Activated CD4-positive, CD25-positive, alpha-beta regulatory T cell treated with anti-CD3 and anti-CD28 coated beads, Interleukin-2, amount 50 U/mL, for 24 hours (primary cell): ENCODE data around the gene KIAA0586.
A peak's percentile ranks its signal among the peaks of the same experiment; 100 is the strongest.
"Not testable (repeated sequence)": the region's sequence is repeated elsewhere in the genome, so short reads cannot be mapped to it uniquely, and the experiment has no call there.

Experiments used
- ATAC-seq, 2 donors: fragments of 150-1000 bp; cut with Tn5 transposase; one replicate each; pipeline ENCODE4 v1.10.0; 2021; ENCODE audit warnings: mild to moderate bottlenecking in 1 of 2, moderate library complexity in 1 of 2

The KIAA0586 gene

GRCh38 chr14:58553959-58554358 is 126.4 kb downstream of the KIAA0586 start:
- ATAC-seq = no peak

- ATAC-seq = no peak
Observed at GRCh38 chr14:58555647-58556046, 128.1 kb downstream of the KIAA0586 start.

- ATAC-seq = no peak
Observed at GRCh38 chr14:58557242-58557641, 129.7 kb downstream of the KIAA0586 start.

- no peak for ATAC-seq
Observed at GRCh38 chr14:58560208-58560607, 132.7 kb downstream of the KIAA0586 start.

- ATAC-seq = no peak
Observed at GRCh38 chr14:58562141-58562540, 134.6 kb downstream of the KIAA0586 start.

GRCh38 chr14:58563978-58564377 is 136.5 kb downstream of the KIAA0586 start:
- no peak for ATAC-seq

- no peak for ATAC-seq
Observed at GRCh38 chr14:58565832-58566231, 138.3 kb downstream of the KIAA0586 start.

- ATAC-seq = no peak
Observed at GRCh38 chr14:58566979-58567378, 139.5 kb downstream of the KIAA0586 start.

- no peak for ATAC-seq
Observed at GRCh38 chr14:58568322-58568721, 140.8 kb downstream of the KIAA0586 start.

GRCh38 chr14:58571256-58571655 is 143.7 kb downstream of the KIAA0586 start:
- ATAC-seq = no peak

GRCh38 chr14:58571769-58572472 is 144.4 kb downstream of the KIAA0586 start:
- ATAC-seq = peak; percentile 7 to 19

GRCh38 chr14:58572473-58572853 is 144.9 kb downstream of the KIAA0586 start:
- ATAC-seq = no peak

- no peak for ATAC-seq
Observed at GRCh38 chr14:58572863-58573262, 145.3 kb downstream of the KIAA0586 start.

GRCh38 chr14:58574623-58575022 is 147.1 kb downstream of the KIAA0586 start:
- ATAC-seq = no peak

- no peak for ATAC-seq
Observed at GRCh38 chr14:58575956-58576355, 148.4 kb downstream of the KIAA0586 start.

- not testable (repeated sequence) for ATAC-seq
Observed at GRCh38 chr14:58580035-58580434, 152.5 kb downstream of the KIAA0586 start.

GRCh38 chr14:58581389-58581788 is 153.9 kb downstream of the KIAA0586 start:
- not testable (repeated sequence) for ATAC-seq

GRCh38 chr14:58584383-58584782 is 156.9 kb downstream of the KIAA0586 start:
- no peak for ATAC-seq

GRCh38 chr14:58587271-58587670 is 159.8 kb downstream of the KIAA0586 start:
- ATAC-seq = no peak

GRCh38 chr14:58588321-58588720 is 160.8 kb downstream of the KIAA0586 start:
- ATAC-seq = not testable (repeated sequence)

- ATAC-seq = no peak
Observed at GRCh38 chr14:58593977-58594376, 166.5 kb downstream of the KIAA0586 start.

GRCh38 chr14:58597041-58597440 is 169.5 kb downstream of the KIAA0586 start:
- ATAC-seq = no peak

- ATAC-seq = no peak
Observed at GRCh38 chr14:58598028-58598803, 170.7 kb downstream of the KIAA0586 start.
